Measurements from ENCODE around the gene SLC2A4.

DNA sequence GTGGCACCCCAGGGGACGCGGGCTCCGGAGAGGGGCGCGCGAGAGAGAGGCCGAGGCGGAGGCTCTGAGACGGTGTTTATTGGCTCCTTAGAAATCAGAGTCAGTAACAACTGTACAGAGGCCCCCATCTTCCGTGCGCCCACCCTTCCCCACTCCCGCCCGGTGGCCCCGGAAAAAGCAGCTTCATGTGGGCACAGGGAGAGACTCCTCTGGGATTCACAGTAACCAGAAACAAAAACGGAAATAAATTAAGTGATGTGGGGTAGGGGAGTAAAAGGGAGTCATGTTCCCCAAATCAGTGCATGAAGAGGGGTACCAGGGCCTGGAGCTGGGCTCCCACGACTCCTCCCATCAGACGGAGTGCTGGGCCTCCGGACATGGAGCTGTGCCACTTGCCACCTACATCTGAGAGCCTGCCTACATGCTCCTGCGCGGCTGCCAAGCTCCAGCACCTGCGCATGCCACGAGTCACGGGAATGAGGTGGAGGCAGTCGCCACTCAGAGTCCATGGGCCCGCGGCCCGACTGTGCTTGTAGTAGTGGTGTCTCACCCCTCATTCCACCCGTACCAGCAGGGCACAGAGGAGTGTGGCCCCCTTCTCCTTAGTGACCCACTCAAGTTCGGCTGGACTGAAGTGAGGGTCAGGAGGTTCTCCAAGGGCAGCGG, 34.2 kb downstream of the SLC2A4 start:
- TF ChIP-seq, protein P1, sequence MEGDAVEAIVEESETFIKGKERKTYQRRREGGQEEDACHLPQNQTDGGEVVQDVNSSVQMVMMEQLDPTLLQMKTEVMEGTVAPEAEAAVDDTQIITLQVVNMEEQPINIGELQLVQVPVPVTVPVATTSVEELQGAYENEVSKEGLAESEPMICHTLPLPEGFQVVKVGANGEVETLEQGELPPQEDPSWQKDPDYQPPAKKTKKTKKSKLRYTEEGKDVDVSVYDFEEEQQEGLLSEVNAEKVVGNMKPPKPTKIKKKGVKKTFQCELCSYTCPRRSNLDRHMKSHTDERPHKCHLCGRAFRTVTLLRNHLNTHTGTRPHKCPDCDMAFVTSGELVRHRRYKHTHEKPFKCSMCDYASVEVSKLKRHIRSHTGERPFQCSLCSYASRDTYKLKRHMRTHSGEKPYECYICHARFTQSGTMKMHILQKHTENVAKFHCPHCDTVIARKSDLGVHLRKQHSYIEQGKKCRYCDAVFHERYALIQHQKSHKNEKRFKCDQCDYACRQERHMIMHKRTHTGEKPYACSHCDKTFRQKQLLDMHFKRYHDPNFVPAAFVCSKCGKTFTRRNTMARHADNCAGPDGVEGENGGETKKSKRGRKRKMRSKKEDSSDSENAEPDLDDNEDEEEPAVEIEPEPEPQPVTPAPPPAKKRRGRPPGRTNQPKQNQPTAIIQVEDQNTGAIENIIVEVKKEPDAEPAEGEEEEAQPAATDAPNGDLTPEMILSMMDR (IDR thresholded peaks at IDR 0.05): no peak
- TF ChIP-seq POLR2AphosphoS5 (IDR thresholded peaks at IDR 0.05): no peak
- no peak for TF ChIP-seq POLR2A (IDR thresholded peaks at IDR 0.05; ENCODE audit: low read depth)

Data from esophagus muscularis mucosa (tissue), 3 donors.